ENCODE results near the gene SLC66A1.

The SLC66A1 gene

DNA sequence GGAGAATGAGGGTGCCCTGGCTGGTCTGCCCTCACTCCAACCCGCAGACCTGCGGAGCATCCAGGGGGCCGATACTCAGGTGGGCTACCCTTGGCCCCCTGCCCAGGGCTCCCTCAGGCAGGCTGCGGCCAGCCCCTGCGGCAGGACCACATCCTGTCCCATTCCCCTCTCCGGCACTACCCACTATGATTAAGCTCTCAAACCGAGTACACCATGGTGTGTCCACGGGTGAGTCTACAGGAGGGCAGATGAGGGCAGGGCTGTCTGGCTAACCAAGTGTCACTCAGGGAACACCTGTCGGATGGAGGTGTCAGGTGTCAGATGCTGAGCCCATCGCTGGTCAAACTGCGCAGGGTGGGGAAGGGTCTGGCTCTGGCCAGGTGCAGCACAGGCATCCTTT is 47.2 kb downstream of the SLC66A1 start:
- Histone ChIP-seq H4K8ac (ENCODE audit: low read length) (no peak overlapping the region), H3K4me2 (ENCODE audit: low read length, poor library complexity, severe bottlenecking) (no peak overlapping the region), H2BK120ac (ENCODE audit: low read depth, low read length) (no peak overlapping the region), H3K27ac (ENCODE audit: low read length, poor library complexity, severe bottlenecking) (no peak overlapping the region), H3K36me3 (ENCODE audit: control insufficient read depth in 1 of 2, insufficient read depth in 2 of 2, low read depth in 1 of 2, low read length in 2 of 2) (peaks cover 52 to 58% of the 10 kb centered on the region in 2 experiments), H2AK5ac (ENCODE audit: low read length, severe bottlenecking) (no peak overlapping the region), H4K91ac (ENCODE audit: low read length) (no peak overlapping the region), H3K4ac (ENCODE audit: low read depth in 1 of 2, low read length in 2 of 2) (no peak overlapping the region), H2BK12ac (ENCODE audit: low read length in 2 of 2) (no peak overlapping the region), H2BK5ac (ENCODE audit: low read depth, low read length, poor library complexity, severe bottlenecking) (no peak overlapping the region), H2BK15ac (ENCODE audit: low read depth, poor library complexity, severe bottlenecking) (no peak overlapping the region), H3K9me3 (ENCODE audit: control insufficient read depth, low read length) (no peaks in the 10 kb centered on the region), H3K23ac (ENCODE audit: low read length in 2 of 2) (no peak overlapping the region), H3K9ac (ENCODE audit: low read length) (no peak overlapping the region), H3K14ac (ENCODE audit: low read length in 2 of 2) (no peak overlapping the region), H3K18ac (ENCODE audit: low read depth in 1 of 2, low read length in 2 of 2) (no peak overlapping the region), H3K4me1 (ENCODE audit: control insufficient read depth, insufficient read depth, low read depth, low read length) (peaks cover 27% of the 10 kb centered on the region), H3K79me1 (replicated peaks; ENCODE audit: low read length, poor library complexity, severe bottlenecking) (peaks cover 43% of the 10 kb centered on the region), H3K27me3 (ENCODE audit: control insufficient read depth in 1 of 2, insufficient read depth in 1 of 2, low read length in 2 of 2) (no peaks in the 10 kb centered on the region), H3K4me3 (ENCODE audit: insufficient read depth in 1 of 2, low read depth in 1 of 2, low read length in 2 of 2) (no peak overlapping the region), H2AFZ (ENCODE audit: low read depth, low read length) (no peak overlapping the region)
- 94% methylated on average over 10 of the region's 11 CpGs for WGBS
- no peak for DNase-seq

DNA sequence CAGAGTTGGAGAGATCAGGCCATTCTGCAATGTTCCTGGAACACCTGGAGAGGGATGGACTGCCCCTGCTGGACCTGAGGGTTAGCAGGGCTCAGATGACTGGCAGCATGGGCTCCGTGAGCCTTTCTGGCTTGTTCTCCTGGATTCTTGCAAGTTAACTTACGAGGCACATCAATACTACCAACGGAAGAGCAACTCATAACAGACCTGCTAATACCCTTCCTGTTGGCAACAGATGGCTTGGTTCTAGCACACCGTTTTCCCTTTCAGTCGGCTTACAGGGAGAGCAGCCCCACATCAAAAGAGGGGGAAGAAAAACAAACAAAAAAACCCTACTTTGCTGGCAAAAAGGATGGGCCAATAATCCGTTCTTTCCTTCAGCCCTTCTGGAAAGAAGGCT is 47.9 kb downstream of the SLC66A1 start:
- no peak overlapping the region for H3K14ac ChIP-seq (ENCODE audit: low read length in 2 of 2)
- no peak overlapping the region for H3K9ac ChIP-seq (ENCODE audit: low read length)
- no peak overlapping the region for H3K27ac ChIP-seq (ENCODE audit: low read length, poor library complexity, severe bottlenecking)
- no peaks in the 10 kb centered on the region for H3K9me3 ChIP-seq (ENCODE audit: control insufficient read depth, low read length)
- H2AK5ac ChIP-seq (ENCODE audit: low read length, severe bottlenecking) = no peak overlapping the region
- H2BK15ac ChIP-seq (ENCODE audit: low read depth, poor library complexity, severe bottlenecking) = no peak overlapping the region
- H2BK120ac ChIP-seq (ENCODE audit: low read depth, low read length) = no peak overlapping the region
- no peak overlapping the region for H3K4ac ChIP-seq (ENCODE audit: low read depth in 1 of 2, low read length in 2 of 2)
- no peak for DNase-seq
- H3K27me3 ChIP-seq (ENCODE audit: control insufficient read depth in 1 of 2, insufficient read depth in 1 of 2, low read length in 2 of 2) = no peaks in the 10 kb centered on the region
- H3K4me2 ChIP-seq (ENCODE audit: low read length, poor library complexity, severe bottlenecking) = no peak overlapping the region
- H3K79me1 ChIP-seq (replicated peaks; ENCODE audit: low read length, poor library complexity, severe bottlenecking) = peaks cover 49% of the 10 kb centered on the region
- no peak overlapping the region for H2BK5ac ChIP-seq (ENCODE audit: low read depth, low read length, poor library complexity, severe bottlenecking)
- H3K4me3 ChIP-seq (ENCODE audit: insufficient read depth in 1 of 2, low read depth in 1 of 2, low read length in 2 of 2) = no peak overlapping the region
- WGBS = 94% methylated on average over 6 of the region's 6 CpGs
- H3K36me3 ChIP-seq (ENCODE audit: control insufficient read depth in 1 of 2, insufficient read depth in 2 of 2, low read depth in 1 of 2, low read length in 2 of 2) = peaks cover 52 to 58% of the 10 kb centered on the region in 2 experiments
- no peak overlapping the region for H2BK12ac ChIP-seq (ENCODE audit: low read length in 2 of 2)
- H2AFZ ChIP-seq (ENCODE audit: low read depth, low read length) = no peak overlapping the region
- no peak overlapping the region for H3K23ac ChIP-seq (ENCODE audit: low read length in 2 of 2)
- no peak overlapping the region for H4K91ac ChIP-seq (ENCODE audit: low read length)
- H3K18ac ChIP-seq (ENCODE audit: low read depth in 1 of 2, low read length in 2 of 2) = no peak overlapping the region
- peaks cover 22% of the 10 kb centered on the region for H3K4me1 ChIP-seq (ENCODE audit: control insufficient read depth, insufficient read depth, low read depth, low read length)
- no peak overlapping the region for H4K8ac ChIP-seq (ENCODE audit: low read length)

GRCh38 chr1:19360432-19360831 is 48.3 kb downstream of the SLC66A1 start:
- H3K36me3 ChIP-seq (ENCODE audit: control insufficient read depth in 1 of 2, insufficient read depth in 2 of 2, low read depth in 1 of 2, low read length in 2 of 2) = peaks cover 55 to 58% of the 10 kb centered on the region in 2 experiments
- H2BK12ac ChIP-seq (ENCODE audit: low read length in 2 of 2) = no peak overlapping the region
- no peak overlapping the region for H4K8ac ChIP-seq (ENCODE audit: low read length)
- H3K23ac ChIP-seq (ENCODE audit: low read length in 2 of 2) = no peak overlapping the region
- H2AFZ ChIP-seq (ENCODE audit: low read depth, low read length) = no peak overlapping the region
- no peak overlapping the region for H4K91ac ChIP-seq (ENCODE audit: low read length)
- H3K4me2 ChIP-seq (ENCODE audit: low read length, poor library complexity, severe bottlenecking) = no peak overlapping the region
- no peak overlapping the region for H2BK15ac ChIP-seq (ENCODE audit: low read depth, poor library complexity, severe bottlenecking)
- no peak overlapping the region for H3K9ac ChIP-seq (ENCODE audit: low read length)
- no peak overlapping the region for H3K4ac ChIP-seq (ENCODE audit: low read depth in 1 of 2, low read length in 2 of 2)
- no peaks in the 10 kb centered on the region for H3K9me3 ChIP-seq (ENCODE audit: control insufficient read depth, low read length)
- no peak overlapping the region for H2BK5ac ChIP-seq (ENCODE audit: low read depth, low read length, poor library complexity, severe bottlenecking)
- no peaks in the 10 kb centered on the region for H3K27me3 ChIP-seq (ENCODE audit: control insufficient read depth in 1 of 2, insufficient read depth in 1 of 2, low read length in 2 of 2)
- no peak overlapping the region for H3K18ac ChIP-seq (ENCODE audit: low read depth in 1 of 2, low read length in 2 of 2)
- H3K79me1 ChIP-seq (replicated peaks; ENCODE audit: low read length, poor library complexity, severe bottlenecking) = peaks cover 53% of the 10 kb centered on the region
- WGBS = 95% methylated on average over 11 of the region's 11 CpGs
- H3K4me3 ChIP-seq (ENCODE audit: insufficient read depth in 1 of 2, low read depth in 1 of 2, low read length in 2 of 2) = no peak overlapping the region
- H2AK5ac ChIP-seq (ENCODE audit: low read length, severe bottlenecking) = no peak overlapping the region
- DNase-seq = no peak
- no peak overlapping the region for H3K14ac ChIP-seq (ENCODE audit: low read length in 2 of 2)
- H2BK120ac ChIP-seq (ENCODE audit: low read depth, low read length) = no peak overlapping the region
- H3K4me1 ChIP-seq (ENCODE audit: control insufficient read depth, insufficient read depth, low read depth, low read length) = peaks cover 22% of the 10 kb centered on the region
- no peak overlapping the region for H3K27ac ChIP-seq (ENCODE audit: low read length, poor library complexity, severe bottlenecking)

- H3K36me3 ChIP-seq (ENCODE audit: control insufficient read depth in 1 of 2, insufficient read depth in 2 of 2, low read depth in 1 of 2, low read length in 2 of 2) = peaks cover 49 to 53% of the 10 kb centered on the region in 2 experiments
- no peaks in the 10 kb centered on the region for H3K27me3 ChIP-seq (ENCODE audit: control insufficient read depth in 1 of 2, insufficient read depth in 1 of 2, low read length in 2 of 2)
- H3K23ac ChIP-seq (ENCODE audit: low read length in 2 of 2) = no peak overlapping the region
- H3K18ac ChIP-seq (ENCODE audit: low read depth in 1 of 2, low read length in 2 of 2) = no peak overlapping the region
- no peak overlapping the region for H3K4me2 ChIP-seq (ENCODE audit: low read length, poor library complexity, severe bottlenecking)
- H3K14ac ChIP-seq (ENCODE audit: low read length in 2 of 2) = no peak overlapping the region
- H2BK5ac ChIP-seq (ENCODE audit: low read depth, low read length, poor library complexity, severe bottlenecking) = no peak overlapping the region
- H3K9ac ChIP-seq (ENCODE audit: low read length) = no peak overlapping the region
- H3K4me1 ChIP-seq (ENCODE audit: control insufficient read depth, insufficient read depth, low read depth, low read length) = peaks cover 21% of the 10 kb centered on the region
- no peak overlapping the region for H3K27ac ChIP-seq (ENCODE audit: low read length, poor library complexity, severe bottlenecking)
- H2BK120ac ChIP-seq (ENCODE audit: low read depth, low read length) = no peak overlapping the region
- DNase-seq = no peak
- H3K9me3 ChIP-seq (ENCODE audit: control insufficient read depth, low read length) = no peaks in the 10 kb centered on the region
- peak overlapping the region; percentile 19 for H2AK5ac ChIP-seq (ENCODE audit: low read length, severe bottlenecking)
- no peak overlapping the region for H3K4ac ChIP-seq (ENCODE audit: low read depth in 1 of 2, low read length in 2 of 2)
- 94% methylated on average over 16 of the region's 18 CpGs for whole genome bisulfite sequencing
- no peak overlapping the region for H2AFZ ChIP-seq (ENCODE audit: low read depth, low read length)
- H2BK15ac ChIP-seq (ENCODE audit: low read depth, poor library complexity, severe bottlenecking) = no peak overlapping the region
- H4K91ac ChIP-seq (ENCODE audit: low read length) = no peak overlapping the region
- no peak overlapping the region for H4K8ac ChIP-seq (ENCODE audit: low read length)
- H3K79me1 ChIP-seq (replicated peaks; ENCODE audit: low read length, poor library complexity, severe bottlenecking) = peaks cover 54% of the 10 kb centered on the region
- no peak overlapping the region for H3K4me3 ChIP-seq (ENCODE audit: insufficient read depth in 1 of 2, low read depth in 1 of 2, low read length in 2 of 2)
- no peak overlapping the region for H2BK12ac ChIP-seq (ENCODE audit: low read length in 2 of 2)
Observed at GRCh38 chr1:19360843-19361610, 48.9 kb downstream of the SLC66A1 start.

All from mesenchymal stem cell (in vitro differentiated cells and primary cell).